Measurements from ENCODE around the gene DERL3.

Gene DERL3

GRCh38 chr22:23833911-23834317 is 4.9 kb downstream of the DERL3 start:
- Histone ChIP-seq H3K27me3 (no peaks in the 10 kb centered on the region), H3K4me1 (no peaks in the 10 kb centered on the region; the same call in 1 of the 2 replicates), H3K4me3 (ENCODE audit: low read depth, low read length) (no peak overlapping the region), H3K36me3 (peaks cover 67% of the 10 kb centered on the region), H3K9me3 (no peaks in the 10 kb centered on the region)
- DNase-seq: no peak
- TF ChIP-seq CTCF (IDR thresholded peaks at IDR 0.05; ENCODE audit: low read depth, low read length): no peak

GRCh38 chr22:23833017-23833751 is 5.6 kb downstream of the DERL3 start:
- no peak for TF ChIP-seq CTCF (IDR thresholded peaks at IDR 0.05; ENCODE audit: low read depth, low read length)
- peaks cover 74% of the 10 kb centered on the region for H3K36me3 ChIP-seq
- H3K4me1 ChIP-seq: no peaks in the 10 kb centered on the region; the same call in 1 of the 2 replicates

GRCh38 chr22:23832226-23833016 is 6.4 kb downstream of the DERL3 start:
- Histone ChIP-seq H3K9me3 (no peaks in the 10 kb centered on the region), H3K36me3 (peaks cover 76% of the 10 kb centered on the region), H3K27me3 (no peaks in the 10 kb centered on the region), H3K4me3 (ENCODE audit: low read depth, low read length) (no peak overlapping the region), H3K4me1 (peaks cover 5% of the 10 kb centered on the region)
- no peak for TF ChIP-seq CTCF (IDR thresholded peaks at IDR 0.05; ENCODE audit: low read depth, low read length)
- no peak for DNase-seq

More at GRCh38 chr22:23833017-23833751, 5.6 kb downstream of the DERL3 start:
- no peak overlapping the region for H3K4me3 ChIP-seq (ENCODE audit: low read depth, low read length)
- H3K9me3 ChIP-seq: no peaks in the 10 kb centered on the region
- no peak for DNase-seq
- H3K27me3 ChIP-seq: no peaks in the 10 kb centered on the region

- Histone ChIP-seq H3K9me3 (no peaks in the 10 kb centered on the region), H3K4me1 (peaks cover 11% of the 10 kb centered on the region), H3K36me3 (peaks cover 82% of the 10 kb centered on the region), H3K27me3 (no peaks in the 10 kb centered on the region), H3K4me3 (ENCODE audit: low read depth, low read length) (no peak overlapping the region)
- no peak for TF ChIP-seq CTCF (IDR thresholded peaks at IDR 0.05; ENCODE audit: low read depth, low read length)
- no peak for DNase-seq
Observed at GRCh38 chr22:23831781-23832180, 7.0 kb downstream of the DERL3 start.

GRCh38 chr22:23831261-23831660 is 7.5 kb downstream of the DERL3 start:
- Histone ChIP-seq H3K4me1 (peaks cover 15% of the 10 kb centered on the region), H3K4me3 (ENCODE audit: low read depth, low read length) (no peak overlapping the region), H3K36me3 (peaks cover 78% of the 10 kb centered on the region), H3K9me3 (no peaks in the 10 kb centered on the region), H3K27me3 (no peaks in the 10 kb centered on the region)
- DNase-seq: no peak
- TF ChIP-seq CTCF (IDR thresholded peaks at IDR 0.05; ENCODE audit: low read depth, low read length): no peak
